Activated CD8-positive, alpha-beta memory T cell treated with anti-CD3 and anti-CD28 coated beads for 48 hours (primary cell): ENCODE data around the gene LINGO3.

Source experiments
- DNase-seq, 3 experiments: peaks; one replicate each; pipeline ENCODE4 v3.0.0-alpha.2; 2020; ENCODE audit warnings: low read depth in 2 of 3, low spot score in 2 of 3

The LINGO3 gene

GRCh38 chr19:2269244-2270156 is 38.5 kb downstream of the LINGO3 start:
- peak; percentile 98 to 99 (median 98) for DNase-seq

GRCh38 chr19:2268861-2269243 is 39.1 kb downstream of the LINGO3 start:
- DNase-seq = no peak

GRCh38 chr19:2268480-2268830 is 39.5 kb downstream of the LINGO3 start:
- no peak for DNase-seq

- DNase-seq = no peak
Observed at GRCh38 chr19:2266183-2266993, 41.6 kb downstream of the LINGO3 start.

GRCh38 chr19:2261438-2262172 is 46.3 kb downstream of the LINGO3 start:
- DNase-seq = no peak

- no peak for DNase-seq
Observed at GRCh38 chr19:2260341-2260805, 47.6 kb downstream of the LINGO3 start.

GRCh38 chr19:2259336-2259735 is 48.6 kb downstream of the LINGO3 start:
- no peak for DNase-seq
